CD14-positive monocyte (primary cell): ENCODE measurements around the gene LSM10. TPM values are rescaled to one million over a fixed set of nuclear protein-coding genes. Genes with fewer than 3 reads are reported as not detected.

Experiments used
- DNase-seq, 3 donors: peaks; one replicate each; pipeline ENCODE4 v3.0.0-alpha.2; 2011 to 2022
- H2AFZ ChIP-seq: 2 replicates; pipeline ENCODE4 v1.6.0; 2012; ENCODE audit warnings: mild to moderate bottlenecking, low read depth, low read length, inconsistent platforms; ENCODE audit not compliant: insufficient read depth, poor library complexity, severe bottlenecking
- H3K27ac ChIP-seq, 2 donors: 1 replicate in 1 of 2; 2 replicates in 1 of 2; pipeline ENCODE4 v1.5.1; 2012 to 2013; ENCODE audit warnings: low read length in 2 of 2, control low read depth in 1 of 2, inconsistent platforms in 1 of 2, low read depth in 1 of 2, mild to moderate bottlenecking in 1 of 2
- H3K27me3 ChIP-seq, 2 donors: one replicate each; pipeline versions ENCODE4 v1.6.0 to v1.6.1; 2011 to 2013; ENCODE audit warnings: low read length in 2 of 2; ENCODE audit not compliant: control insufficient read depth in 2 of 2, insufficient read depth in 2 of 2
- H3K36me3 ChIP-seq, 2 donors: replicated peaks in 1 of 2; 1 replicate in 1 of 2; 2 replicates in 1 of 2; pipeline versions ENCODE4 v1.5.1 to v1.6.1; 2012 to 2013; ENCODE audit warnings: low read length in 2 of 2, control low read depth in 1 of 2, inconsistent platforms in 1 of 2, mild to moderate bottlenecking in 1 of 2; ENCODE audit not compliant: insufficient read depth in 2 of 2, control insufficient read depth in 1 of 2
- H3K4me1 ChIP-seq, 2 donors: 1 replicate in 1 of 2; 2 replicates in 1 of 2; pipeline versions ENCODE4 v1.5.1 to v1.6.1; 2012 to 2013; ENCODE audit warnings: low read length in 2 of 2, control low read depth in 1 of 2, inconsistent platforms in 1 of 2, mild to moderate bottlenecking in 1 of 2, moderate library complexity in 1 of 2; ENCODE audit not compliant: insufficient read depth in 2 of 2, control insufficient read depth in 1 of 2
- H3K4me2 ChIP-seq: replicated peaks from 2 replicates; pipeline ENCODE3; 2012; ENCODE audit warnings: low read length, moderate library complexity, mild to moderate bottlenecking; ENCODE audit not compliant: poor library complexity, severe bottlenecking; ENCODE audit errors: extremely low read depth
- H3K4me3 ChIP-seq, 3 experiments: fragments of 200-600 bp in 1 of 3; sonication (generic) in 1 of 3; replicated peaks in 1 of 3; 1 replicate in 2 of 3; 2 replicates in 1 of 3; pipeline ENCODE4 v1.5.1; 2011 to 2013; ENCODE audit warnings: low read length in 3 of 3, mild to moderate bottlenecking in 3 of 3, control low read depth in 2 of 3, low read depth in 2 of 3, inconsistent platforms in 1 of 3, moderate library complexity in 1 of 3
- H3K79me2 ChIP-seq: 2 replicates; pipeline ENCODE4 v1.6.0; 2012; ENCODE audit warnings: mild to moderate bottlenecking, control low read depth, inconsistent platforms, low read length, moderate library complexity; ENCODE audit not compliant: insufficient read depth
- H3K9ac ChIP-seq: 2 replicates; pipeline ENCODE4 v1.6.0; 2017; ENCODE audit warnings: low read length, mild to moderate bottlenecking; ENCODE audit not compliant: insufficient read depth, poor library complexity, severe bottlenecking
- H3K9me3 ChIP-seq, 2 donors: replicated peaks in 1 of 2; 1 replicate in 1 of 2; 2 replicates in 1 of 2; pipeline versions ENCODE4 v1.5.1 to v1.6.1; 2012 to 2013; ENCODE audit warnings: low read length in 2 of 2, control low read depth in 1 of 2; ENCODE audit not compliant: control insufficient read depth in 1 of 2, insufficient read depth in 1 of 2
- H4K20me1 ChIP-seq: 2 replicates; pipeline ENCODE4 v1.6.0; 2012; ENCODE audit warnings: mild to moderate bottlenecking, low read length, control low read depth, moderate library complexity; ENCODE audit not compliant: insufficient read depth
- H3K27ac Mint-ChIP-seq, 7 donors: one replicate each; pipeline ENCODE4 v1.8.0; 2020; ENCODE audit warnings: mild to moderate bottlenecking in 7 of 7, mixed read lengths in 7 of 7, moderate library complexity in 6 of 7, inconsistent platforms in 2 of 7
- H3K27me3 Mint-ChIP-seq, 3 donors: one replicate each; pipeline ENCODE4 v1.8.0; 2021 to 2022; ENCODE audit warnings: low read depth in 3 of 3, mild to moderate bottlenecking in 3 of 3, mixed read lengths in 3 of 3, moderate library complexity in 3 of 3, inconsistent platforms in 1 of 3
- H3K36me3 Mint-ChIP-seq, 2 donors: one replicate each; pipeline ENCODE4 v1.8.0; 2020; ENCODE audit warnings: mixed read lengths in 2 of 2, inconsistent platforms in 1 of 2, mild to moderate bottlenecking in 1 of 2
- H3K4me1 Mint-ChIP-seq: one replicate; pipeline ENCODE4 v1.8.0; 2020; ENCODE audit warnings: mild to moderate bottlenecking, mixed read lengths
- H3K4me3 Mint-ChIP-seq, 2 donors: one replicate each; pipeline ENCODE4 v1.8.0; 2020; ENCODE audit warnings: mild to moderate bottlenecking in 2 of 2, mixed read lengths in 2 of 2, moderate library complexity in 1 of 2
- H3K9me3 Mint-ChIP-seq, 7 donors: one replicate each; pipeline ENCODE4 v1.8.0; 2020 to 2022; ENCODE audit warnings: mixed read lengths in 7 of 7, mild to moderate bottlenecking in 6 of 7, moderate library complexity in 6 of 7, inconsistent platforms in 2 of 7
- WGBS: methylation state at CpG from one replicate; pipeline ENCODE4 v1.1.5; 2013; ENCODE audit warnings: missing lambda C conversion rate; ENCODE audit not compliant: insufficient coverage; 5-methylcytosine and 5-hydroxymethylcytosine counted together
- intact Hi-C, 2 donors: fragments of 100-400 bp; cut with micrococcal nuclease; formaldehyde crosslinking; loops; one replicate each; pipeline versions ENCODE4 v1.15.0 to v1.15.1; 2023
- polyA plus RNA-seq, 3 donors: library from polyadenylated mRNA; depleted of rRNA in 1 of 3; unstranded in 2 of 3; stranded (reverse) in 1 of 3; fragments of 300-500 nt in 2 of 3; fragments of >200 nt in 1 of 3; fragmentation: Illumina TruSeq in 2 of 3; gene quantifications; 1 replicate in 2 of 3; 2 replicates in 1 of 3; pipeline ENCODE4 v1.2.3, GENCODE V29; 2012 to 2021
- TF ChIP-seq, protein P1 (sequence below): fragments of 200-600 bp; IDR thresholded peaks from one replicate; pipeline ENCODE4 v1.8.0; 2022; ENCODE audit warnings: antibody characterized with exemption, mild to moderate bottlenecking

LSM10 gene
- polyA plus RNA-seq, 3 donors = 91.4 to 234 (median 224) TPM

DNA sequence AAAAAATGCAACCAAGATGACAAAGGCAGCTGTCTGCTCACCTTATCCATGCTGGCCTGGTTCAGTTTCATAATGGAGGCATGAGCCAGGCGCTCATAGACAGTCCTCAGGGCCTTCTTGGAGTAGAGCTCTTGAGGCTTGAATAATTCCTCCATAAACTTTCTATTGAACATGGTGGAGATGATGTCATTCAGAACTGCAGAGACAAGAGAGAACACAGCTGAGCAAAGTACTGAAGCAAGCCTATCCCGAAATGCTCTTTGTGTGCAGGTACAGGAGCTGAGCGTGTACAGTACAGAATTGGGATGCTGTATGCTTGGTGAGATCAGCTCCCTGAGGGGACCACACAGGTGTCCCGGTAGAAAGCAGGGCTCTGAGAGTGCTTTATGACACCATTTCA lies 41.0 kb upstream of the LSM10 start:
- H3K27ac Mint-ChIP-seq = no peak overlapping the region
- peaks cover 3% of the 10 kb centered on the region for H3K4me1 Mint-ChIP-seq
- no peaks in the 10 kb centered on the region for H3K36me3 Mint-ChIP-seq
- no peaks in the 10 kb centered on the region for H3K27me3 ChIP-seq
- no peak overlapping the region for H2AFZ ChIP-seq
- intact Hi-C loops = no loop called here
- no peak overlapping the region for H3K4me3 ChIP-seq
- H3K9me3 Mint-ChIP-seq = no peaks in the 10 kb centered on the region
- no peaks in the 10 kb centered on the region for H3K79me2 ChIP-seq
- H4K20me1 ChIP-seq = no peaks in the 10 kb centered on the region
- no peaks in the 10 kb centered on the region for H3K36me3 ChIP-seq
- H3K4me3 Mint-ChIP-seq = no peak overlapping the region
- no peaks in the 10 kb centered on the region for H3K9me3 ChIP-seq
- no peak overlapping the region for H3K4me2 ChIP-seq
- 100% methylated on average over 2 of the region's 4 CpGs for WGBS
- peaks cover 0 to 1% (median 1%) of the 10 kb centered on the region in 3 donors for H3K27me3 Mint-ChIP-seq
- H3K4me1 ChIP-seq = no peaks in the 10 kb centered on the region
- no peak overlapping the region for H3K9ac ChIP-seq
- TF ChIP-seq, protein P1, sequence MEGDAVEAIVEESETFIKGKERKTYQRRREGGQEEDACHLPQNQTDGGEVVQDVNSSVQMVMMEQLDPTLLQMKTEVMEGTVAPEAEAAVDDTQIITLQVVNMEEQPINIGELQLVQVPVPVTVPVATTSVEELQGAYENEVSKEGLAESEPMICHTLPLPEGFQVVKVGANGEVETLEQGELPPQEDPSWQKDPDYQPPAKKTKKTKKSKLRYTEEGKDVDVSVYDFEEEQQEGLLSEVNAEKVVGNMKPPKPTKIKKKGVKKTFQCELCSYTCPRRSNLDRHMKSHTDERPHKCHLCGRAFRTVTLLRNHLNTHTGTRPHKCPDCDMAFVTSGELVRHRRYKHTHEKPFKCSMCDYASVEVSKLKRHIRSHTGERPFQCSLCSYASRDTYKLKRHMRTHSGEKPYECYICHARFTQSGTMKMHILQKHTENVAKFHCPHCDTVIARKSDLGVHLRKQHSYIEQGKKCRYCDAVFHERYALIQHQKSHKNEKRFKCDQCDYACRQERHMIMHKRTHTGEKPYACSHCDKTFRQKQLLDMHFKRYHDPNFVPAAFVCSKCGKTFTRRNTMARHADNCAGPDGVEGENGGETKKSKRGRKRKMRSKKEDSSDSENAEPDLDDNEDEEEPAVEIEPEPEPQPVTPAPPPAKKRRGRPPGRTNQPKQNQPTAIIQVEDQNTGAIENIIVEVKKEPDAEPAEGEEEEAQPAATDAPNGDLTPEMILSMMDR = no peak
- DNase-seq = no peak
- no peak overlapping the region for H3K27ac ChIP-seq

DNA sequence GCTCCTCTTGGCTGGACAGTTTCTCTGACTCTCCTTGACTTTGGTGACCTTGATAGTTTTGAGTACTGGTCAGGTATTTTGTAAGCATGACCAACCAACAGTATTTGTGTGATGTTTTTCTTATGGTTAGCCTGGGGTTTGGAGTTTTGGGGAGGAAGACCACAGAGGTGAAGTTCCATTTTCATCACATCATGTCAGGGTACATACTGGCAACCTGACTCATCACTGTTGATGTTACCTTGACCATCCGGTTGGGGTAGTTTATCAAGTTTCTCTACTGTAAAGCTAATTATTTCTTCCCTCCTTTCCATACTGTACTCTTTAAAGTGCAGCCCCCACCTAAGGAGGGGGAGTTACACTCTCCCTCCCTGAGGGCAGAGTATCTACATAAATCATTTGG lies 39.1 kb upstream of the LSM10 start:
- peaks cover 2% of the 10 kb centered on the region in 2 donors for H3K36me3 Mint-ChIP-seq
- no peak overlapping the region for H2AFZ ChIP-seq
- H3K27me3 Mint-ChIP-seq = no peaks in the 10 kb centered on the region
- no peak overlapping the region for H3K27ac ChIP-seq
- H4K20me1 ChIP-seq = no peaks in the 10 kb centered on the region
- no peaks in the 10 kb centered on the region for H3K9me3 Mint-ChIP-seq
- H3K9me3 ChIP-seq = no peaks in the 10 kb centered on the region
- H3K4me1 ChIP-seq = no peaks in the 10 kb centered on the region
- H3K79me2 ChIP-seq = no peaks in the 10 kb centered on the region
- H3K9ac ChIP-seq = no peak overlapping the region
- no peaks in the 10 kb centered on the region for H3K36me3 ChIP-seq
- no peak overlapping the region for H3K4me3 ChIP-seq
- no peaks in the 10 kb centered on the region for H3K4me1 Mint-ChIP-seq
- WGBS = no CpG with 5 or more reads among the region's 1 CpG
- DNase-seq = no peak
- H3K27me3 ChIP-seq = no peaks in the 10 kb centered on the region
- peak overlapping the region in 1 of 7 donors; percentile 63 for H3K27ac Mint-ChIP-seq
- TF ChIP-seq, protein P1 = no peak
- intact Hi-C loops = no loop called here
- no peak overlapping the region for H3K4me3 Mint-ChIP-seq
- no peak overlapping the region for H3K4me2 ChIP-seq
